K562 (cell line): ENCODE results near the gene DDR2. TPM values are rescaled to one million over a fixed set of nuclear protein-coding genes. Genes with fewer than 3 reads are reported as not detected.

Experiments
- ATAC-seq: fragments of 200-7000 bp; cut with Tn5 transposase; 3 replicates; pipeline ENCODE4 v1.9.1; 2020; ENCODE audit warnings: moderate library complexity
- BruUV-seq: library from RNA; stranded (reverse); fragments of 400-500 nt; replicated peaks from 2 replicates; lab custom pipeline; 2021; lab: Mats Ljungman, UMichigan
- CTCF ChIA-PET: fragments of 300-600 bp; formaldehyde crosslinking; extraction: SDS; loops from one replicate; lab custom pipeline; 2021; ENCODE audit warnings: low intra/inter-chr PET ratio; lab: Yijun Ruan, JAX
- POLR2A ChIA-PET: fragments of 300-600, 350-650 bp; sonication (Branson Sonifier 250); formaldehyde crosslinking; extraction: SDS; loops from one replicate; lab custom pipeline; 2021; ENCODE audit warnings: antibody characterized with exemption, inconsistent platforms; lab: Yijun Ruan, JAX
- DNase-seq, 4 experiments: peaks; one replicate each; pipeline versions ENCODE4 v3.0.0 to v3.0.0-alpha.2; 2011 to 2018; ENCODE audit warnings: low spot score in 3 of 4, mixed read lengths in 3 of 4; ENCODE audit errors: extremely low read depth in 1 of 4
- FAIRE-seq: peaks from 2 replicates; lab custom pipeline; 2011; peaks lifted over from hg19 to GRCh38; lab: Jason Lieb, UNC
- H2AFZ ChIP-seq: 2 replicates; pipeline ENCODE4 v1.6.0; 2011; ENCODE audit warnings: low read depth, low read length, control low read depth, inconsistent platforms
- H3K27ac ChIP-seq: fragments of 200-600 bp; 3 replicates; pipeline ENCODE4 v1.8.0; 2011; ENCODE audit warnings: low read depth, mild to moderate bottlenecking, control low read depth, inconsistent platforms, low read length, moderate library complexity, mixed read lengths; ENCODE audit errors: extremely low read depth
- H3K27me3 ChIP-seq, 2 experiments: fragments of 300-600 bp in 1 of 2; 2 replicates in 1 of 2; 3 replicates in 1 of 2; pipeline versions ENCODE4 v1.6.0 to v1.8.0; 2011; ENCODE audit warnings: inconsistent platforms in 2 of 2, low read length in 2 of 2, mild to moderate bottlenecking in 1 of 2, mixed read lengths in 1 of 2, moderate library complexity in 1 of 2; ENCODE audit not compliant: control insufficient read depth in 2 of 2, insufficient read depth in 2 of 2
- H3K36me3 ChIP-seq: fragments of 300-600 bp; 3 replicates; pipeline ENCODE4 v1.8.0; 2011; ENCODE audit warnings: mild to moderate bottlenecking, low read length, inconsistent platforms; ENCODE audit not compliant: control insufficient read depth, insufficient read depth
- H3K4me1 ChIP-seq, 2 experiments: fragments of 200-600 bp in 1 of 2; replicated peaks in 1 of 2; 2 replicates in 1 of 2; 3 replicates in 1 of 2; pipeline versions ENCODE4 v1.5.1 to v1.8.0; 2011; ENCODE audit warnings: inconsistent platforms in 2 of 2, low read length in 2 of 2, mild to moderate bottlenecking in 1 of 2, mixed read lengths in 1 of 2, moderate library complexity in 1 of 2; ENCODE audit not compliant: control insufficient read depth in 2 of 2, insufficient read depth in 2 of 2
- H3K4me2 ChIP-seq: 2 replicates; pipeline ENCODE4 v1.6.1; 2011; ENCODE audit warnings: low read length, control low read depth, inconsistent platforms, mixed read lengths; ENCODE audit not compliant: insufficient read depth
- H3K4me3 ChIP-seq: fragments of 200-600 bp; sonication (generic), shearing (Covaris generic); 2 replicates; pipeline ENCODE4 v1.5.1; 2016; ENCODE audit warnings: control low read depth, inconsistent platforms
- H3K79me2 ChIP-seq: fragments of 200-600 bp; 3 replicates; pipeline ENCODE4 v1.8.0; 2011; ENCODE audit warnings: low read length, inconsistent platforms; ENCODE audit not compliant: control insufficient read depth, insufficient read depth
- H3K9ac ChIP-seq, 2 experiments: 2 replicates each; pipeline versions ENCODE4 v1.6.0 to v1.6.1; 2011; ENCODE audit warnings: low read depth in 2 of 2, low read length in 2 of 2, control low read depth in 1 of 2, inconsistent platforms in 1 of 2, mild to moderate bottlenecking in 1 of 2, mixed read lengths in 1 of 2; ENCODE audit not compliant: insufficient read depth in 1 of 2
- H3K9me1 ChIP-seq: one replicate; pipeline ENCODE4 v1.6.0; 2011; ENCODE audit warnings: inconsistent platforms, mild to moderate bottlenecking, low read length, moderate library complexity; ENCODE audit not compliant: control insufficient read depth, insufficient read depth
- H3K9me3 ChIP-seq: replicated peaks from 2 replicates; pipeline ENCODE4 v1.5.1; 2011; ENCODE audit warnings: low read depth, low read length, inconsistent platforms; ENCODE audit not compliant: control insufficient read depth, insufficient read depth
- H4K20me1 ChIP-seq: replicated peaks from 2 replicates; pipeline ENCODE4 v1.6.1; 2011; ENCODE audit warnings: low read length, inconsistent platforms, mixed read lengths; ENCODE audit not compliant: control insufficient read depth, insufficient read depth
- ARID1B ChIP-seq: fragments of 450-650 bp; IDR thresholded peaks from 2 replicates; pipeline ENCODE4 v1.6.1; 2016; ENCODE audit warnings: antibody characterized with exemption, mild to moderate bottlenecking, inconsistent platforms
- ATF1 ChIP-seq, 2 experiments: fragments of 450-650 bp in 1 of 2; IDR thresholded peaks; 2 replicates each; pipeline ENCODE4 v1.6.1; 2016; ENCODE audit warnings: missing compliant biosample characterization in 1 of 2, missing genetic modification characterization in 1 of 2
- CBX2 ChIP-seq: fragments of 200-600 bp; sonication (generic); IDR thresholded peaks from one replicate; pipeline ENCODE4 v1.6.1; 2012; ENCODE audit warnings: mild to moderate bottlenecking, low read length, inconsistent platforms; ENCODE audit not compliant: insufficient read depth, poor library complexity, severe bottlenecking
- ESRRA ChIP-seq: fragments of 450-650 bp; IDR thresholded peaks from 2 replicates; pipeline ENCODE4 v1.6.1; 2014; ENCODE audit warnings: low read depth, mild to moderate bottlenecking, moderate library complexity, borderline replicate concordance
- KDM2B ChIP-seq: fragments of 250-450 bp; sonication (Bioruptor Pico); IDR thresholded peaks from 2 replicates; pipeline ENCODE4 v1.8.0; 2021; ENCODE audit warnings: mild to moderate bottlenecking, moderate library complexity
- OTX1 ChIP-seq: fragments of 450-650 bp; formaldehyde crosslinking; IDR thresholded peaks from 2 replicates; pipeline ENCODE4 v1.4.0; 2022; ENCODE audit warnings: mild to moderate bottlenecking
- RBM15 ChIP-seq: fragments of 200-400 bp; formaldehyde crosslinking; IDR thresholded peaks from 2 replicates; pipeline ENCODE4 v1.6.1; 2018; ENCODE audit warnings: mild to moderate bottlenecking, low read length, moderate library complexity; ENCODE audit not compliant: insufficient read depth
- ZNF589 ChIP-seq: fragments of 200-800 bp; sonication (Bioruptor generic); IDR thresholded peaks from 2 replicates; pipeline ENCODE4 v1.6.1; 2016; ENCODE audit warnings: low read depth, missing genetic modification characterization, missing compliant biosample characterization
- WGBS: fragments of 100-300 bp; shearing (Covaris generic); methylation state at CpG from one replicate; pipeline ENCODE4 v1.1.6; 2016; ENCODE audit warnings: low coverage, mixed read lengths; ENCODE audit not compliant: insufficient coverage; ENCODE audit errors: missing lambda C conversion rate; 5-methylcytosine and 5-hydroxymethylcytosine counted together
- in situ Hi-C: fragments of 300-500 bp; cut with MboI; formaldehyde crosslinking; loops from 4 replicates; pipeline ENCODE4 v1.15.0; 2018; ENCODE audit warnings: inconsistent platforms, mixed read lengths
- intact Hi-C: fragments of 100-400 bp; cut with micrococcal nuclease; formaldehyde crosslinking; loops from 2 replicates; pipeline ENCODE4 v1.14.2; 2022
- polyA plus RNA-seq, 8 experiments: library from polyadenylated mRNA; depleted of rRNA in 4 of 8; stranded (reverse) in 5 of 8; unstranded in 3 of 8; fragments of >200 nt; fragmentation: Nextera tagmentation in 2 of 8; fragmentation: Illumina TruSeq in 1 of 8; extraction: Ambion mirVana in 2 of 8; extraction: Trizol in 1 of 8; gene quantifications; 2 replicates each; pipeline versions ENCODE4 v1.2.1 to v1.2.3, GENCODE V29; 2011 to 2014; ENCODE audit warnings: inconsistent platforms in 1 of 8, missing spikeins in 1 of 8
- total RNA-seq, 7 experiments: library from RNA; depleted of rRNA in 6 of 7; stranded (reverse); fragments of >200 nt in 6 of 7; fragmentation: Illumina TruSeq in 2 of 7; extraction: Trizol in 2 of 7; gene quantifications; 2 replicates each; pipeline versions ENCODE4 v1.2.1 to v1.2.3, GENCODE V29; 2011 to 2021; ENCODE audit warnings: low replicate concordance in 1 of 7
- TF ChIP-seq, protein P1 (sequence below): fragments of 450-650 bp; formaldehyde crosslinking; IDR thresholded peaks from 2 replicates; pipeline ENCODE4 v1.4.0; 2020; ENCODE audit warnings: mild to moderate bottlenecking, moderate library complexity
- TF ChIP-seq, protein P2 (sequence below): sonication (generic); formaldehyde crosslinking; IDR thresholded peaks from 2 replicates; pipeline ENCODE4 v1.8.1; 2022; ENCODE audit warnings: missing genetic modification reagents
- TF ChIP-seq, protein P3 (sequence below): fragments of 450-650 bp; IDR thresholded peaks from 2 replicates; pipeline ENCODE4 v1.6.1; 2016

The DDR2 gene
- total and polyA plus RNA-seq, 9 of the 15 experiments (the other 6 are each of a cell fraction or from before 2014, with no cell fraction given) = 0.36 to 2.0 (median 1.1) TPM

DNA sequence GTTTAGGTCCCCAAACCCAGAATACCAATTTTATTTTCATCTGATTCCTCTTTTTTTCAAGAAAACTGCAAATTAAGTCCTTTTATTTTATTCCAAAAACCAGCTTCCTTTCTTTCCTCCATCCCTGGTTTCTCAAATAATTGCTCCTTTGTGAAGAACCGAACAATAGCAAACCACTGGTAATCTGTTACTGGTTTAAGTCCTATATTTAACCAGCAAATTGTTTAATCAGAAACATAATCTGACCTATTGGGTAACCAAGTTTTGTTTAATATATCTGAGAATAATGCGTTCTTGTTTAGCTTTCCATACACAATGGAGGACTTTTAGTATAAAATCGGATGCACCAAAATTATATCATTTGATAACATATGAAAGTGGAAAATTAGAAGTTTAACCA lies 13.2 kb upstream of the DDR2 start:
- in situ Hi-C loops = no loop called here
- BruUV-seq = no TSS peak
- Histone ChIP-seq H3K4me2 (no peak overlapping the region), H3K9me1 (no peaks in the 10 kb centered on the region), H3K27me3 (no peaks in the 10 kb centered on the region), H3K27ac (no peak overlapping the region), H3K9ac (no peak overlapping the region), H3K9me3 (peaks cover 7% of the 10 kb centered on the region; the same call in 1 of the 2 replicates), H3K4me1 (no peaks in the 10 kb centered on the region), H3K79me2 (no peaks in the 10 kb centered on the region), H2AFZ (no peak overlapping the region), H3K36me3 (no peaks in the 10 kb centered on the region), H4K20me1 (no peaks in the 10 kb centered on the region), H3K4me3 (no peak overlapping the region)
- TF ChIP-seq ATF1 (CRISPR knock-in tag; IDR thresholded peaks at IDR 0.05) = no peak
- TF ChIP-seq ATF1 (tag; IDR thresholded peaks at IDR 0.05) = no peak
- FAIRE-seq (no peak), DNase-seq (no peak), ATAC-seq (no peak)
- 54% methylated on average over 3 of the region's 3 CpGs for WGBS
- ChIA-PET POLR2A (no interaction called here), CTCF (no interaction called here)
- intact Hi-C loops = loop anchor here (10.0 kb wide), 1 partner anchor 264 kb away; no protein-coding TSS in a partner anchor

DNA sequence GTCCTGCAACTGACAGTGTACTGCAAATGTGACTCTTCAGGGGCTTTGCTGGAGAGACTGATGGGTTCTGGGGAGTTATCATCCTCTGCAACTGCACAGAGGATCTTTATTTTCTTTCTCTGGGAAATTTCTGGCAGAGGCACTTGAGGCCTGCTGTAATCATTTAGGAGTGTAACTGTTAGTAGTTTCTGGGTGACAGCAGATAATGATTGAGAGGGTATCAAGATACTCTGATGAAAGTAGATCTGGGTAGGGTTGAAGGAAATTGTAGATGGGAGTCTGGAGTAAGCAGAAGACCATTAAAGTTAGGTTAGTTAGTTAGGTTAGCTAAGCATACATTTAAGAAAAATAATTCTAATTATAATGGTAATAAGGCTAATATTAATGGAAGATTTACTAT lies 11.0 kb upstream of the DDR2 start:
- Histone ChIP-seq H3K79me2 (no peaks in the 10 kb centered on the region), H3K9me1 (no peaks in the 10 kb centered on the region), H3K9me3 (peaks cover 7% of the 10 kb centered on the region; the same call in 1 of the 2 replicates), H3K36me3 (no peaks in the 10 kb centered on the region), H2AFZ (no peak overlapping the region), H3K9ac (no peak overlapping the region), H3K4me2 (no peak overlapping the region), H4K20me1 (no peaks in the 10 kb centered on the region), H3K4me1 (peaks cover 0 to 1% of the 10 kb centered on the region in 2 experiments; a peak in 1 of 5 replicates), H3K27ac (no peak overlapping the region), H3K27me3 (no peaks in the 10 kb centered on the region), H3K4me3 (no peak overlapping the region)
- no peak for FAIRE-seq
- CTCF ChIA-PET = no interaction called here
- in situ Hi-C loops (loop anchor here (10.0 kb wide), 1 partner anchor 184 kb away; no protein-coding TSS in a partner anchor), intact Hi-C loops (loop anchor here (10.0 kb wide), 1 partner anchor 346 kb away; no protein-coding TSS in a partner anchor)
- DNase-seq = no peak
- no TSS peak for BruUV-seq
- ATAC-seq = no peak
- POLR2A ChIA-PET = no interaction called here
- TF ChIP-seq ARID1B (no peak), KDM2B (CRISPR knock-in tag) (no peak), ZNF589 (CRISPR knock-in tag) (no peak), CBX2 (no peak), ESRRA (no peak), OTX1 (CRISPR knock-in tag) (no peak), RBM15 (no peak)
- TF ChIP-seq, protein P1, sequence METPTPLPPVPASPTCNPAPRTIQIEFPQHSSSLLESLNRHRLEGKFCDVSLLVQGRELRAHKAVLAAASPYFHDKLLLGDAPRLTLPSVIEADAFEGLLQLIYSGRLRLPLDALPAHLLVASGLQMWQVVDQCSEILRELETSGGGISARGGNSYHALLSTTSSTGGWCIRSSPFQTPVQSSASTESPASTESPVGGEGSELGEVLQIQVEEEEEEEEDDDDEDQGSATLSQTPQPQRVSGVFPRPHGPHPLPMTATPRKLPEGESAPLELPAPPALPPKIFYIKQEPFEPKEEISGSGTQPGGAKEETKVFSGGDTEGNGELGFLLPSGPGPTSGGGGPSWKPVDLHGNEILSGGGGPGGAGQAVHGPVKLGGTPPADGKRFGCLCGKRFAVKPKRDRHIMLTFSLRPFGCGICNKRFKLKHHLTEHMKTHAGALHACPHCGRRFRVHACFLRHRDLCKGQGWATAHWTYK (CRISPR knock-in tag) = no peak
- TF ChIP-seq, protein P2, sequence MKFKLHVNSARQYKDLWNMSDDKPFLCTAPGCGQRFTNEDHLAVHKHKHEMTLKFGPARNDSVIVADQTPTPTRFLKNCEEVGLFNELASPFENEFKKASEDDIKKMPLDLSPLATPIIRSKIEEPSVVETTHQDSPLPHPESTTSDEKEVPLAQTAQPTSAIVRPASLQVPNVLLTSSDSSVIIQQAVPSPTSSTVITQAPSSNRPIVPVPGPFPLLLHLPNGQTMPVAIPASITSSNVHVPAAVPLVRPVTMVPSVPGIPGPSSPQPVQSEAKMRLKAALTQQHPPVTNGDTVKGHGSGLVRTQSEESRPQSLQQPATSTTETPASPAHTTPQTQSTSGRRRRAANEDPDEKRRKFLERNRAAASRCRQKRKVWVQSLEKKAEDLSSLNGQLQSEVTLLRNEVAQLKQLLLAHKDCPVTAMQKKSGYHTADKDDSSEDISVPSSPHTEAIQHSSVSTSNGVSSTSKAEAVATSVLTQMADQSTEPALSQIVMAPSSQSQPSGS (CRISPR knock-in tag) = no peak
- TF ChIP-seq, protein P3, sequence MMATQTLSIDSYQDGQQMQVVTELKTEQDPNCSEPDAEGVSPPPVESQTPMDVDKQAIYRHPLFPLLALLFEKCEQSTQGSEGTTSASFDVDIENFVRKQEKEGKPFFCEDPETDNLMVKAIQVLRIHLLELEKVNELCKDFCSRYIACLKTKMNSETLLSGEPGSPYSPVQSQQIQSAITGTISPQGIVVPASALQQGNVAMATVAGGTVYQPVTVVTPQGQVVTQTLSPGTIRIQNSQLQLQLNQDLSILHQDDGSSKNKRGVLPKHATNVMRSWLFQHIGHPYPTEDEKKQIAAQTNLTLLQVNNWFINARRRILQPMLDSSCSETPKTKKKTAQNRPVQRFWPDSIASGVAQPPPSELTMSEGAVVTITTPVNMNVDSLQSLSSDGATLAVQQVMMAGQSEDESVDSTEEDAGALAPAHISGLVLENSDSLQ = no peak
